GM23338 (cell line): ENCODE results near the gene SVBP.

ENCODE experiments used
- CTCF ChIP-seq, 2 experiments: fragments of 200-600 bp in 1 of 2; sonication (generic) in 1 of 2; conservative IDR thresholded peaks; 2 replicates each; pipeline versions ENCODE4 v1.5.1 to v1.6.1; 2016 to 2017; ENCODE audit warnings: antibody characterized with exemption in 2 of 2, low read depth in 2 of 2, mild to moderate bottlenecking in 2 of 2, moderate library complexity in 1 of 2
- REST ChIP-seq: IDR thresholded peaks from one replicate; pipeline ENCODE4 v1.6.1; 2018; ENCODE audit warnings: antibody characterized with exemption; ENCODE audit not compliant: unreplicated experiment

- no peak for TF ChIP-seq CTCF (conservative IDR thresholded peaks at IDR 0.05; ENCODE audit: low read depth in 2 of 2)
- no peak for TF ChIP-seq REST
These were observed 49.4 kb upstream of the SVBP start for GRCh38 chr1:42866549-42866948.
